K562 (cell line): Measurements from ENCODE around the gene TXNDC9. TPM values are rescaled to one million over a fixed set of nuclear protein-coding genes. Genes with fewer than 3 reads are reported as not detected.
A peak's percentile ranks its signal among the peaks of the same experiment; 100 is the strongest.

Experiments used
- ATAC-seq: fragments of 200-7000 bp; cut with Tn5 transposase; 3 replicates; pipeline ENCODE4 v1.9.1; 2020; ENCODE audit warnings: moderate library complexity
- BruUV-seq: library from RNA; stranded (reverse); fragments of 400-500 nt; replicated peaks from 2 replicates; lab custom pipeline; 2021; lab: Mats Ljungman, UMichigan
- CTCF ChIA-PET: fragments of 300-600 bp; formaldehyde crosslinking; extraction: SDS; loops from one replicate; lab custom pipeline; 2021; ENCODE audit warnings: low intra/inter-chr PET ratio; lab: Yijun Ruan, JAX
- POLR2A ChIA-PET: fragments of 300-600, 350-650 bp; sonication (Branson Sonifier 250); formaldehyde crosslinking; extraction: SDS; loops from one replicate; lab custom pipeline; 2021; ENCODE audit warnings: antibody characterized with exemption, inconsistent platforms; lab: Yijun Ruan, JAX
- DNase-seq, 4 experiments: peaks; one replicate each; pipeline versions ENCODE4 v3.0.0 to v3.0.0-alpha.2; 2011 to 2018; ENCODE audit warnings: low spot score in 3 of 4, mixed read lengths in 3 of 4; ENCODE audit errors: extremely low read depth in 1 of 4
- FAIRE-seq: peaks from 2 replicates; lab custom pipeline; 2011; peaks lifted over from hg19 to GRCh38; lab: Jason Lieb, UNC
- H2AFZ ChIP-seq: 2 replicates; pipeline ENCODE4 v1.6.0; 2011; ENCODE audit warnings: low read depth, low read length, control low read depth, inconsistent platforms
- H3K27ac ChIP-seq: fragments of 200-600 bp; 3 replicates; pipeline ENCODE4 v1.8.0; 2011; ENCODE audit warnings: low read depth, mild to moderate bottlenecking, control low read depth, inconsistent platforms, low read length, moderate library complexity, mixed read lengths; ENCODE audit errors: extremely low read depth
- H3K27me3 ChIP-seq, 2 experiments: fragments of 300-600 bp in 1 of 2; 2 replicates in 1 of 2; 3 replicates in 1 of 2; pipeline versions ENCODE4 v1.6.0 to v1.8.0; 2011; ENCODE audit warnings: inconsistent platforms in 2 of 2, low read length in 2 of 2, mild to moderate bottlenecking in 1 of 2, mixed read lengths in 1 of 2, moderate library complexity in 1 of 2; ENCODE audit not compliant: control insufficient read depth in 2 of 2, insufficient read depth in 2 of 2
- H3K36me3 ChIP-seq: fragments of 300-600 bp; 3 replicates; pipeline ENCODE4 v1.8.0; 2011; ENCODE audit warnings: mild to moderate bottlenecking, low read length, inconsistent platforms; ENCODE audit not compliant: control insufficient read depth, insufficient read depth
- H3K4me1 ChIP-seq, 2 experiments: fragments of 200-600 bp in 1 of 2; replicated peaks in 1 of 2; 2 replicates in 1 of 2; 3 replicates in 1 of 2; pipeline versions ENCODE4 v1.5.1 to v1.8.0; 2011; ENCODE audit warnings: inconsistent platforms in 2 of 2, low read length in 2 of 2, mild to moderate bottlenecking in 1 of 2, mixed read lengths in 1 of 2, moderate library complexity in 1 of 2; ENCODE audit not compliant: control insufficient read depth in 2 of 2, insufficient read depth in 2 of 2
- H3K4me2 ChIP-seq: 2 replicates; pipeline ENCODE4 v1.6.1; 2011; ENCODE audit warnings: low read length, control low read depth, inconsistent platforms, mixed read lengths; ENCODE audit not compliant: insufficient read depth
- H3K4me3 ChIP-seq: fragments of 200-600 bp; sonication (generic), shearing (Covaris generic); 2 replicates; pipeline ENCODE4 v1.5.1; 2016; ENCODE audit warnings: control low read depth, inconsistent platforms
- H3K79me2 ChIP-seq: fragments of 200-600 bp; 3 replicates; pipeline ENCODE4 v1.8.0; 2011; ENCODE audit warnings: low read length, inconsistent platforms; ENCODE audit not compliant: control insufficient read depth, insufficient read depth
- H3K9ac ChIP-seq, 2 experiments: 2 replicates each; pipeline versions ENCODE4 v1.6.0 to v1.6.1; 2011; ENCODE audit warnings: low read depth in 2 of 2, low read length in 2 of 2, control low read depth in 1 of 2, inconsistent platforms in 1 of 2, mild to moderate bottlenecking in 1 of 2, mixed read lengths in 1 of 2; ENCODE audit not compliant: insufficient read depth in 1 of 2
- H3K9me1 ChIP-seq: one replicate; pipeline ENCODE4 v1.6.0; 2011; ENCODE audit warnings: inconsistent platforms, mild to moderate bottlenecking, low read length, moderate library complexity; ENCODE audit not compliant: control insufficient read depth, insufficient read depth
- H3K9me3 ChIP-seq: replicated peaks from 2 replicates; pipeline ENCODE4 v1.5.1; 2011; ENCODE audit warnings: low read depth, low read length, inconsistent platforms; ENCODE audit not compliant: control insufficient read depth, insufficient read depth
- H4K20me1 ChIP-seq: replicated peaks from 2 replicates; pipeline ENCODE4 v1.6.1; 2011; ENCODE audit warnings: low read length, inconsistent platforms, mixed read lengths; ENCODE audit not compliant: control insufficient read depth, insufficient read depth
- CBX5 ChIP-seq: IDR thresholded peaks from 2 replicates; pipeline ENCODE4 v1.6.1; 2014; ENCODE audit warnings: low read depth, borderline replicate concordance
- CEBPG ChIP-seq, 3 experiments: fragments of 200-800 bp in 1 of 3; sonication (Bioruptor generic) in 1 of 3; sonication (generic) in 1 of 3; formaldehyde crosslinking in 1 of 3; IDR thresholded peaks in 2 of 3; conservative IDR thresholded peaks in 1 of 3; 2 replicates each; pipeline versions ENCODE4 v1.6.1 to v1.8.0; 2016 to 2022; ENCODE audit warnings: missing compliant biosample characterization in 2 of 3, missing genetic modification characterization in 2 of 3, mild to moderate bottlenecking in 1 of 3, missing genetic modification reagents in 1 of 3
- POLR3A ChIP-seq: IDR thresholded peaks from 2 replicates; pipeline ENCODE4 v1.6.1; 2011; ENCODE audit warnings: borderline replicate concordance, mild to moderate bottlenecking, moderate library complexity; ENCODE audit not compliant: insufficient read length, insufficient read depth; ENCODE audit errors: extremely low read depth
- RBM25 ChIP-seq: fragments of 200-400 bp; formaldehyde crosslinking; IDR thresholded peaks from 2 replicates; pipeline ENCODE4 v1.6.1; 2018; ENCODE audit warnings: low read length, low read depth, moderate library complexity; ENCODE audit not compliant: severe bottlenecking
- SMAD2 ChIP-seq: fragments of 150-350 bp; IDR thresholded peaks from 2 replicates; pipeline ENCODE4 v1.6.1; 2014; ENCODE audit warnings: low read depth, mild to moderate bottlenecking, low read length
- ZNF12 ChIP-seq: sonication (generic); formaldehyde crosslinking; IDR thresholded peaks from 2 replicates; pipeline ENCODE4 v1.4.0; 2020; ENCODE audit warnings: mild to moderate bottlenecking, missing genetic modification reagents
- ZNF184 ChIP-seq: sonication (generic); formaldehyde crosslinking; IDR thresholded peaks from 2 replicates; pipeline ENCODE4 v1.5.0; 2020; ENCODE audit warnings: missing genetic modification reagents
- in situ Hi-C: fragments of 300-500 bp; cut with MboI; formaldehyde crosslinking; loops from 4 replicates; pipeline ENCODE4 v1.15.0; 2018; ENCODE audit warnings: inconsistent platforms, mixed read lengths
- intact Hi-C: fragments of 100-400 bp; cut with micrococcal nuclease; formaldehyde crosslinking; loops from 2 replicates; pipeline ENCODE4 v1.14.2; 2022
- polyA plus RNA-seq, 8 experiments: library from polyadenylated mRNA; depleted of rRNA in 4 of 8; stranded (reverse) in 5 of 8; unstranded in 3 of 8; fragments of >200 nt; fragmentation: Nextera tagmentation in 2 of 8; fragmentation: Illumina TruSeq in 1 of 8; extraction: Ambion mirVana in 2 of 8; extraction: Trizol in 1 of 8; gene quantifications; 2 replicates each; pipeline versions ENCODE4 v1.2.1 to v1.2.3, GENCODE V29; 2011 to 2014; ENCODE audit warnings: inconsistent platforms in 1 of 8, missing spikeins in 1 of 8
- total RNA-seq, 7 experiments: library from RNA; depleted of rRNA in 6 of 7; stranded (reverse); fragments of >200 nt in 6 of 7; fragmentation: Illumina TruSeq in 2 of 7; extraction: Trizol in 2 of 7; gene quantifications; 2 replicates each; pipeline versions ENCODE4 v1.2.1 to v1.2.3, GENCODE V29; 2011 to 2021; ENCODE audit warnings: low replicate concordance in 1 of 7
- TF ChIP-seq, protein P1 (sequence below): fragments of 250-450 bp; sonication (Bioruptor Pico); IDR thresholded peaks from 2 replicates; pipeline ENCODE4 v1.8.0; 2021; ENCODE audit warnings: borderline replicate concordance, mild to moderate bottlenecking, moderate library complexity; ENCODE audit not compliant: poor library complexity, severe bottlenecking

Gene TXNDC9
- total and polyA plus RNA-seq, 9 of the 15 experiments (the other 6 are each of a cell fraction or from before 2014, with no cell fraction given): 37.5 to 211 (median 65.5) TPM

DNA sequence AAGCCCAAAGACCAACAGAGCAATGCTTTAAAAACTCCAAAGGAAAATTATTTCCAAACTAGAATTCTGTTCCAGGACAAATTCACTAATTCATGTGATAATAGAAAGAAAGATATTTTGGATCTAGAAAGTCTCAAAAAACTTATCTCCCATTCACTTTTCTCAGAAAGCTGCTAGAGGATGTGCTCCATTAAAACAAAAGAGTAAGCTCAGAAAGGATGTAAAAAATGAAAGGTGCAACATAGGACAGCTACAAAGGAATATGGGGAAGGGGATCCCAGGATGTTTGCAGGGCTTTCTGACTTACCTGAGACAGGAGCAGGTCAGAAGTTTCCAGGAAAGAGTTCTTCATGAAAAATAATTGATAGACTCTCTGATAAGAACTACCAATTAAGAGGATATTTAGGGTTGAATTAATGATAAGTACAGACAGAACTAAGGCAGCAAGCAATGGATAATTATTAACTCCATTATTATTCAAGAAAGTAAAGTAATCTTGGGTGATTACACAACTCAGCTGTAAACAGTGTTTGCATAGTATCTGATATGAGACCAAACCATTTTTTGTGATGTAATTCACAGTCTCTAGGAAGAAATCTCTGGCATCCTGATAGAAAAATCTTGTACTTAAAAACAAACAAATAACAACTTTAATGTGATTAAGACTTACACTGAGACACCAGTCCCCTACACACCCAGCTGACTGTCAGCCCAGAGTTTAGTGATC, 56.0 kb downstream of the TXNDC9 start:
- no peak overlapping the region for H3K4me3 ChIP-seq
- no TSS peak for BruUV-seq
- H4K20me1 ChIP-seq: no peaks in the 10 kb centered on the region
- in situ Hi-C loops: no loop called here
- H3K27ac ChIP-seq: no peak overlapping the region
- H3K9me1 ChIP-seq: no peaks in the 10 kb centered on the region
- DNase-seq: no peak
- H2AFZ ChIP-seq: no peak overlapping the region
- intact Hi-C loops: no loop called here
- ChIA-PET CTCF (no interaction called here), POLR2A (interaction anchor here (0.6 kb wide), 1 partner anchor 15 kb away, joined by 3 read pairs; no protein-coding TSS in a partner anchor)
- H3K4me1 ChIP-seq: no peaks in the 10 kb centered on the region; a peak in 1 of 5 replicates
- no peak overlapping the region for H3K4me2 ChIP-seq
- H3K79me2 ChIP-seq: no peaks in the 10 kb centered on the region
- H3K9ac ChIP-seq: no peak overlapping the region
- H3K27me3 ChIP-seq: no peaks in the 10 kb centered on the region
- H3K36me3 ChIP-seq: no peaks in the 10 kb centered on the region
- TF ChIP-seq CBX5: no peak
- no peak for TF ChIP-seq ZNF12
- TF ChIP-seq ZNF184: 0 out of 2 replicates have a peak, but pooled peaks have one; percentile 9
- peak; percentile 67 for TF ChIP-seq RBM25
- TF ChIP-seq, protein P1, sequence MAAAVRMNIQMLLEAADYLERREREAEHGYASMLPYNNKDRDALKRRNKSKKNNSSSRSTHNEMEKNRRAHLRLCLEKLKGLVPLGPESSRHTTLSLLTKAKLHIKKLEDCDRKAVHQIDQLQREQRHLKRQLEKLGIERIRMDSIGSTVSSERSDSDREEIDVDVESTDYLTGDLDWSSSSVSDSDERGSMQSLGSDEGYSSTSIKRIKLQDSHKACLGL (CRISPR knock-in tag): no peak
- no peak for TF ChIP-seq POLR3A
- TF ChIP-seq SMAD2: no peak
- no peak for TF ChIP-seq CEBPG (CRISPR knock-in tag; IDR thresholded peaks at IDR 0.05)
- peak in 1 of 2 experiments; percentile 37; a peak in 1 of 4 replicates for TF ChIP-seq CEBPG (tag; conservative IDR thresholded peaks at IDR 0.05 in 1 of 2, IDR thresholded peaks at IDR 0.05 in 1 of 2)
- H3K9me3 ChIP-seq: no peaks in the 10 kb centered on the region
- ATAC-seq: no peak
- no peak for FAIRE-seq
